Left ventricle myocardium inferior (tissue), 1 donor: ENCODE measurements around the gene PLIN3. TPM values are rescaled to one million over a fixed set of nuclear protein-coding genes. Genes with fewer than 3 reads are reported as not detected.

ENCODE experiments used
- DNase-seq: peaks from one replicate; pipeline ENCODE4 v3.0.0-alpha.2; 2020
- H3K27ac ChIP-seq: fragments of 200-600 bp; replicated peaks from 2 replicates; pipeline ENCODE4 v1.8.0; 2021
- H3K27me3 ChIP-seq: fragments of 200-600 bp; 2 replicates; pipeline ENCODE4 v1.8.0; 2021; ENCODE audit warnings: low read depth
- H3K36me3 ChIP-seq: fragments of 200-600 bp; 2 replicates; pipeline ENCODE4 v1.8.0; 2021
- H3K4me1 ChIP-seq: fragments of 200-600 bp; 2 replicates; pipeline ENCODE4 v1.8.0; 2021
- H3K4me3 ChIP-seq: fragments of 200-600 bp; 2 replicates; pipeline ENCODE4 v1.8.0; 2021; ENCODE audit warnings: mild to moderate bottlenecking, moderate library complexity
- H3K9me3 ChIP-seq: fragments of 200-600 bp; replicated peaks from 2 replicates; pipeline ENCODE4 v1.8.0; 2021
- intact Hi-C: fragments of 100-400 bp; cut with micrococcal nuclease; formaldehyde crosslinking; loops from one replicate; pipeline ENCODE4 v1.11.0; 2022
- total RNA-seq: library from RNA; stranded (reverse); fragmentation: NEBNext Ultra II Directional; extraction: Animal tissue kit (Norgen Biotek cat#: 25700); gene quantifications from one replicate; pipeline ENCODE4 v1.2.1, GENCODE V29; 2021
- TF ChIP-seq, protein P1 (sequence below): fragments of 200-600 bp; IDR thresholded peaks from 2 replicates; pipeline ENCODE4 v1.8.0; 2021; ENCODE audit warnings: antibody characterized with exemption, mild to moderate bottlenecking, borderline replicate concordance
- donor health status: DM: no; HTN: yes; CAD: no; lungs with severe emphysema.

The PLIN3 gene
- total RNA-seq, 1 donor from 2014 or later, result 26.7 TPM

DNA sequence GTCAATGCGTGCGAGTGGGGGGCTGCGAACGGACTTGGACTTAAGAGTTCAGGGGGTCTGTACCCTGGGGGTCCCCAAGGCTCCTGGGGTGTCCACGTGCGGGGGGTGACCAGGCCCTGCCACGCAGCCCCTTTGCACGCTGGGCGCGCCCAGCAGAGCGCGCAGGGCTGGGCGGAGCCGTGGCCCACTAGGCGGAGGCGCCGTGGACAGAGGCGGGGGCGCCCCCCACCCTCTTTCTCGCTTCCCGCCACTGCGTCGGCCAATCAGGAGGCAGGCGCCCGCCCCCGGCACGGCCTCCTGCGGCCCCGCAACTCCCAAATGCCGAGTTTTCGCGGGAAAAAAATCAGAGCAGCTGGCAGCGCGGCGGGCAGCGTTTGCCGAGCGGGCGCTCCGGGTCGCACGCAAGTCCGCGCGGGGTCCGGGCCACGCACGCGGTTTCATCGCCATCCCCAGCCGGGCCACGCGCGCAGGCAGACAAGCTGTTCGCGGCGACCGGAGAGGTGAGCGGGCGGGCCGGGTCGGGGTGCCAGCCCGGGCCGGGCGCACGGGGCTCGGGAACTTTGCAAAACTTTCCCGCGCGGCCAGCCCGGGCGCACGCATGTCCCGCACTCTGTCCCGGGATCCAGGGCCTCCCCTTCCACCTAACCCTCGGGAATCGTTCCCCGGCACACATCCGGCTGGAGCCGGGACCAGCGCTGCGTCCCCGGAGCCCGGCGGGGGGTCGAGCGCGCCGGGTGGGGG is 41.9 kb upstream of the PLIN3 start, which contains the start of gene UHRF1:
UHRF1 (plus strand) TSS at position 346 of the 741 bp plus-strand sequence. CDS start 1,385 bp downstream, outside the sequence.
- Histone ChIP-seq H3K4me1 (peaks cover 29% of the 10 kb centered on the region), H3K36me3 (no peaks in the 10 kb centered on the region), H3K9me3 (no peaks in the 10 kb centered on the region), H3K4me3 (peak within 1 kb of the TSS; percentile 79), H3K27me3 (peaks cover 12% of the 10 kb centered on the region), H3K27ac (no peak within 1 kb of the TSS)
- TF ChIP-seq, protein P1, sequence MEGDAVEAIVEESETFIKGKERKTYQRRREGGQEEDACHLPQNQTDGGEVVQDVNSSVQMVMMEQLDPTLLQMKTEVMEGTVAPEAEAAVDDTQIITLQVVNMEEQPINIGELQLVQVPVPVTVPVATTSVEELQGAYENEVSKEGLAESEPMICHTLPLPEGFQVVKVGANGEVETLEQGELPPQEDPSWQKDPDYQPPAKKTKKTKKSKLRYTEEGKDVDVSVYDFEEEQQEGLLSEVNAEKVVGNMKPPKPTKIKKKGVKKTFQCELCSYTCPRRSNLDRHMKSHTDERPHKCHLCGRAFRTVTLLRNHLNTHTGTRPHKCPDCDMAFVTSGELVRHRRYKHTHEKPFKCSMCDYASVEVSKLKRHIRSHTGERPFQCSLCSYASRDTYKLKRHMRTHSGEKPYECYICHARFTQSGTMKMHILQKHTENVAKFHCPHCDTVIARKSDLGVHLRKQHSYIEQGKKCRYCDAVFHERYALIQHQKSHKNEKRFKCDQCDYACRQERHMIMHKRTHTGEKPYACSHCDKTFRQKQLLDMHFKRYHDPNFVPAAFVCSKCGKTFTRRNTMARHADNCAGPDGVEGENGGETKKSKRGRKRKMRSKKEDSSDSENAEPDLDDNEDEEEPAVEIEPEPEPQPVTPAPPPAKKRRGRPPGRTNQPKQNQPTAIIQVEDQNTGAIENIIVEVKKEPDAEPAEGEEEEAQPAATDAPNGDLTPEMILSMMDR, result no peak
- intact Hi-C loops, result no loop called here
- DNase-seq, result no peak

GRCh38 chr19:4908781-4909155 is 41.3 kb upstream of the PLIN3 start:
- DNase-seq, result no peak
- H3K36me3 ChIP-seq, result no peaks in the 10 kb centered on the region
- intact Hi-C loops, result no loop called here
- H3K9me3 ChIP-seq, result no peaks in the 10 kb centered on the region
- H3K4me1 ChIP-seq, result peaks cover 29% of the 10 kb centered on the region
- no peak overlapping the region for H3K27ac ChIP-seq
- TF ChIP-seq, protein P1, result no peak
- peak overlapping the region; percentile 79 for H3K4me3 ChIP-seq
- H3K27me3 ChIP-seq, result peaks cover 12% of the 10 kb centered on the region

DNA sequence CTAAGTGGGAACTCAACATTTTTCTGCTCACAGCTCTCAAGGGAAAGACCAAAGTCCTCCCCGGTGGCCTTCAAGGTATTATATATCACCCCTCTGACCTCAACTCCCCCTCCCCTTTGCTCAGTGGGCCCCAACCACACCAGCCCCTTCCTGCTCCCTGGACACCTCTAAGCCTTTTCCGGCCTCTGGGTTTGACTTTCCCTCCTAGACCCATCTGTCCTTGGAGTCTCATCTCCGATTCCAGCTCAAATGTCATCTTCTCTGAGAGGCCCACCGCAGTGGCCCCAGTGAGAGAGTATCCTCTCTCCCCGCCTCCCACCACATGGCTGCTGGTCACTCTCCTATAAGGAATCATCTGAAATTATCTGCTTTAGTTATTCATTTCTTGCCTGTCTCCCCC is 40.9 kb upstream of the PLIN3 start:
- Histone ChIP-seq H3K27me3 (peaks cover 12% of the 10 kb centered on the region), H3K27ac (no peak overlapping the region), H3K9me3 (no peaks in the 10 kb centered on the region), H3K4me1 (peaks cover 29% of the 10 kb centered on the region), H3K4me3 (no peak overlapping the region), H3K36me3 (no peaks in the 10 kb centered on the region)
- intact Hi-C loops, result no loop called here
- DNase-seq, result no peak
- TF ChIP-seq, protein P1, result no peak

DNA sequence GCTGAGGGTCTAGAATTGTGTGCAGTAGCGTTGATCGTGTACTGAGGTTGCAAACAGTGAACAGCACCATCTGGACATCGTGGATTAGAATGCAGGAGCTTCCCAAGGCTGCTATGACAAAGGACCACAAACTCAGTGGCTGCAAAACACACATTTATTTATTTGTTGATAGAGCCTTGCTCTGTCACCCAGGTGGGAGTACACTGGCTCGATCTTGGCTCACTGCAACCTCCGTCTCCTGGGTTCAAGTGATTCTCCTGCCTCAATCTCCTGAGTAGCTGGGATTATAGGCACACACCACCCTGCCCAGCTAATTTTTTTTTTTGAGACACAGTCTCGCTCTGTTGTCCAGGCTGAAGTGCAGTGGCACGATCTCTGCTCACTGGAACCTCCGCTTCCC is 39.5 kb upstream of the PLIN3 start:
- peaks cover 12% of the 10 kb centered on the region for H3K27me3 ChIP-seq
- no peaks in the 10 kb centered on the region for H3K9me3 ChIP-seq
- TF ChIP-seq, protein P1, result no peak
- no peak overlapping the region for H3K4me3 ChIP-seq
- DNase-seq, result no peak
- H3K36me3 ChIP-seq, result no peaks in the 10 kb centered on the region
- intact Hi-C loops, result no loop called here
- H3K4me1 ChIP-seq, result peaks cover 26% of the 10 kb centered on the region
- no peak overlapping the region for H3K27ac ChIP-seq

- intact Hi-C loops, result no loop called here
- Histone ChIP-seq H3K27me3 (peaks cover 10% of the 10 kb centered on the region), H3K36me3 (no peaks in the 10 kb centered on the region), H3K4me3 (no peak overlapping the region), H3K4me1 (peaks cover 5% of the 10 kb centered on the region), H3K27ac (no peak overlapping the region), H3K9me3 (no peaks in the 10 kb centered on the region)
- TF ChIP-seq, protein P1, result no peak
- no peak for DNase-seq
Observed at GRCh38 chr19:4904481-4904880, 37.0 kb upstream of the PLIN3 start.
